Activated CD8-positive, alpha-beta memory T cell treated with anti-CD3 and anti-CD28 coated beads for 1 hour (primary cell): ENCODE data around the gene REC114.
"Not testable (repeated sequence)": the region's sequence is repeated elsewhere in the genome, so short reads cannot be mapped to it uniquely, and the experiment has no call there.

Experiments
- DNase-seq, 2 donors: peaks; one replicate each; pipeline ENCODE4 v3.0.0-alpha.2; 2020; ENCODE audit warnings: low read depth in 1 of 2; ENCODE audit errors: extremely low read depth in 1 of 2

The REC114 gene

GRCh38 chr15:73573037-73573436 is 130.1 kb downstream of the REC114 start:
- DNase-seq: no peak

GRCh38 chr15:73573572-73573971 is 130.6 kb downstream of the REC114 start:
- DNase-seq: no peak

DNA sequence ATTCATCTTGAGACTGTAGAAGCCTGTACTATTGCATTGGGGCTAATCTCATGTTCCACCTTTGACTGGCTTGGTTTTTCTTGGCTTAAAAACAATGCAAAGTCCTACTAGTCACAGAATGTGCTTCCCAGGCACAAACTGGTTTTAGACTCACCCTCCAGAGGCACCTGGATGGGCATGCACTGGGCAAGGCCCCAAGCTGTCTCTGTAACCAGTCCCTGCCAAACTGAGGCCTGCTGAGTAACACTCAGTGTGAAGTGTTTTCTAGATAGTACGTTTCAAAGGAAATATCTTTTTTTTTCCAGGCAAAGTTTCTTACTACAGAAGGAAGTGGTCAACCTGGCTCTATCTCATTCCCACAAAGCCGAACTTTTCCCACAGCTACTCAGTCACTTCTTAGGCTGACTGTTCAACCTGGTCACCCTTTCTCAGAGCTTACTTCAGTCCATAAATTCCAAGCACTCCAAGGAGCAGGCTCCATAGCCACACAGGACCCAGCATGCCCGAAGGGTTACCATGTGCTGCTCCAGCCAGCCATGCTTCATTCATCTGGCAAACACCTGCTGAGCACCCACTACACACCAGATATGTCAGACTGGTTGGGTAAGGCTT is 132.8 kb downstream of the REC114 start:
- DNase-seq: no peak

DNA sequence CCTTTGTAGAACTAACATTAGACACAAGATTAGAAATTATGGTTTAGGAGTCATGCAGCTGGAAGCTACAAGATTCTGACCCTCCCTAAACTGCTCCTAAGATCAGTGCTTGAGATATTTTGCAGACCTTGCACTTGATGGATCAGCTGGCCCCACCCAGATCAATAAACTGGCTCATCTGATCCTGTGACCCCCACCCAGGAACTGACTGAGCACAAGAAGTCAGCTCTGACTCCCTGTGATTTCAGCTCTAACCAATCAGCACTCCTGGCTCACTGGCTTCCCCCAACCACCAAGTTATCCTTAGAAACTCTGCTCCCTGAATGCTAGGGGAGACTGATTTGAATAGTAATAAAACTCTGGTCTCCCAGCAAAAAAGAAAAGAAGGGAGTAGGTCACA is 134.6 kb downstream of the REC114 start:
- not testable (repeated sequence) for DNase-seq

DNA sequence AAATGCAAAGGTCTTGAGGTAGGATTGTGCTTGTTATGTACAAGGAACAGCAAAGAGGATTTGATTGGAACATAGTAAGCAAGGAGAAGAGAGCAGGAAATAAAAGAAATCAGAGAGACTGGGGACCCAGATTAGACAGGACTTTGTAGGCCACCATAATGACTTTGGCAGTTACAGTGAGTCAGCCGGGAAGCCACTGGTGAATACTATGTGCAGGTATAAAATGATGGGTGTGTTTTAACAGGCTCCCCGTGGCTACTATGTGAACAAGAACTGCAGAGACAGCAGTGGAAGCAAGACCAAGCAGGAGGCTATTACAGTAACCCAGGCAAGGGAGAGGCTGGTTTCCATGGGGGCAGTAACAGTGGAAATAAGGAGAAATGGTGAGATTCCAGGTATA is 135.1 kb downstream of the REC114 start:
- DNase-seq: no peak

GRCh38 chr15:73582851-73583379 is 140.0 kb downstream of the REC114 start:
- no peak for DNase-seq

GRCh38 chr15:73583544-73583943 is 140.6 kb downstream of the REC114 start:
- no peak for DNase-seq

GRCh38 chr15:73584699-73585420 is 141.9 kb downstream of the REC114 start:
- no peak for DNase-seq

DNA sequence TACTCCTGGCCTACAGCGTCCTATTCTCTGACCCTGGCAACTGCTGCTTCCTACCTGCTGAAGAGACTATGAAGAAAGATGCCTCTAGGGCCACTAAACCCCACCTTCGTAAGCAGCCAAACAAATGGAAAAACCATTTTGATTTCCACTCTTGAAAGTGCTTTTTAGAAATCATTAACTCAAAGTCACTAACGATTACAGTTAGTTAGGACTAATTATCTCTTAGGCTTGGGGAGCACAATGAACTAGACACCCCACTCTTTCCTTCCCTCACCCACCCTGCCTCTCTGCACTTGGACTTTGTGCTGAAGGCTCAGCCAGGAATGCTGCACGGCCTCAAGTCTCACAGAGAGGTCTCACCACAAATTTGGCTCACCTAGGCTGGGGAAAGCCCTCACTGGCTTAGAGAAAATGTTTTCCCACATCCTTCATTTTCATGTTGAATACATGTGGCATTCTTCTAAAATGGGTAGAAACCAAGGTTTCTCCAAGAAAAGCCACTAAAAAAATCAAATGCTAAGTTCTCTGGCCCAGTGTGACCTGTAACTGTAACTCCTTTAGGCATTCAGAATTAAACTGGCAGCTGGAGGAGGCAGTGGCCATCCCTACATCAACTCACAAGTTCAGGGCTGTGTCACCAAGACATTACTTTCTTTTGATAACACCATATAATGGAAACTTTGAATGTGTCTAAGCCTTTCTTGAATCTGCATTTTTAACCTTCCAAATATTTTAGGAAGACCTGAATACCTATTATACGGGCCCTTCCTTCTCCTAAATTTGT is 143.1 kb downstream of the REC114 start:
- DNase-seq: no peak

DNA sequence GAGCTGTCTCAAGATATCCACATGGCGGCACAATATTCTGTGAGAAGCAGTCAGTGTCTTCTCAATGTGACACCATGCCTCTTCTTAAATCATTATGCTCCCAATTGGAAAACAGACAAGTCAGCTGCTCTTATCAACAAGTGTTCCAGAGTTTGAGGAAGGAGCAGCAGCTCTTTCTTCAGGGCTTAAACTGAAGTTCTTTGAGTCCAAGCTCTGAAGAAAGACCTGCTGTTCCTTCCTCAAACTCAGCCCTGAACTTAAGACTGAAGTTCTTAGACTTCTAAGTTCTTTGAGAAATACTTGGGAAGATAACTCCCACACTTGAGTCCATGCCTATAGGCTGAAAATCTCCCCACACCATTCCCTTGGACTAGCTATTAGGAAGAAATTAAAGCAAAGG is 146.8 kb downstream of the REC114 start:
- DNase-seq: no peak

DNA sequence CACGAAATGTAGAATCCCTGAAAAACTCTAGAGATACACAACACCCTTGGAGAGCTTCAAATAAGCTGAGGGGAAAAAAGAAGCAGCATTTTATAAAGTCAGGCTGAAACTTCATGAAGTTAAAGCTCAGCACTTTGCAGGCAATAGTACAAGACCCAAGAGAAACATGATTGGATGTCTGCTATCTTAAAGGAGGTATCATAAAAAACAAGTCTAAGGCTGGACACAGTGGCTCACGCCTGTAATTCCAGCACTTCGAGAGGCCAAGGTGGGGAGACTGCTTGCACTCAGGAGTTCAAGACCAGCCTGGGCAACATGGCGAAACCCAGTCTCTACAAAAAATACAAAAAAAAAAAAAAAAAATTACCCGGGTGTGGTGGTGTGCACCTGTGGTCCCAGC is 147.3 kb downstream of the REC114 start:
- DNase-seq: no peak

DNA sequence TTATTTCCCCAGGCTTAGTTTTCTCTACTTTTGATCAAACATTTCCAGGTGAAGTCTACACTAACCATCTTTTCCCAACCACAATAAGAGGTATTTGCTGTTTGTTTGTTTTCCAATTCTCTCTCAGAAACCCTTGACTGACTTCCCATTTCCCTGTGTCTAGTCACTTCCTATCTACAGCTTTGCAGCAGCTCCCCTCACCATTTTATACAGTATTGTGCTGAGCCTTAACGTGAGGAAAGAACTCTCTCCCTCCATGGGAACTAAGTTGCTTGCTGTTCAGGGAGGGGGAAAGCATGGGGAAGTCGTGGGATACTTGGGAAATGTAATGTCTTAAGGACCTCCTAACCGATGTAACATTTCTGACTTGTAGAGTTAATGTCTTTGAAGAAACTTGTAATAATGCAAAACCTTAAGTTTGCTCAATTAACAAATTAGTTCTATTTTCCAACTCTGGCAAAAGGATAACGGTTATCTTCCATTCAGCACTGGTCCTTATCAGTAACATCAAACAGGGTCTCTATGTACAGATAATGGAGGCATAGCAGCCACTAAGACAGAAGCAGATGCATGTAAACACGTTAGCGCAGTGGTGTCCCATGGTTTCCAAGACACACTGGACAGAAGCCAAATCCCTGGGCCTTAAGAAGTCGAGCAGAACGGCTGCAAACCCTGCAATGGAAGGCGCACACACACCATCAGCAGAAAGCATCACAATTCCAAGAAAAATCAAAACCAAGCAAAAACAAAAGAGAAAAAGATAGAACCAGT is 150.5 kb downstream of the REC114 start:
- no peak for DNase-seq

- no peak for DNase-seq
Observed at GRCh38 chr15:73594109-73594508, 151.1 kb downstream of the REC114 start.

DNA sequence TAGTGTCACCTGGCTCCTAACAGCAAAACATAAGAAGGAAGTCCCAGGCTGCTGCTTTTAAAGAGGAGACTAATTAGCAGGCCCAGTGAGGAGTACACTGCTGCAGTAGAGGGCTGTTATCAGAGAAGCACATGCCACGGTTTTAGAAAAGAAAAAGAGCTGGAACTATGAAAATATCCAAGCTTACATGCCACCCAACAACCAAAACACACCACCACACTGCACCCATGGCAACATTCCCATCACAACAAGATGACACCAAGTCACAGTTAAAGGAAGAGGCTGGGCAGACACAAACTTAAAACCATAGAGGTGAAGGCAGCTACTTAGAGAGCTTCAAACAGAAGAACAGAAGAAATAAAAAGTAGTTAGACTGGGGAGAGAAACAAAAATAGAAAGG is 153.2 kb downstream of the REC114 start:
- DNase-seq: no peak

GRCh38 chr15:73597036-73597638 is 154.2 kb downstream of the REC114 start:
- no peak for DNase-seq

DNA sequence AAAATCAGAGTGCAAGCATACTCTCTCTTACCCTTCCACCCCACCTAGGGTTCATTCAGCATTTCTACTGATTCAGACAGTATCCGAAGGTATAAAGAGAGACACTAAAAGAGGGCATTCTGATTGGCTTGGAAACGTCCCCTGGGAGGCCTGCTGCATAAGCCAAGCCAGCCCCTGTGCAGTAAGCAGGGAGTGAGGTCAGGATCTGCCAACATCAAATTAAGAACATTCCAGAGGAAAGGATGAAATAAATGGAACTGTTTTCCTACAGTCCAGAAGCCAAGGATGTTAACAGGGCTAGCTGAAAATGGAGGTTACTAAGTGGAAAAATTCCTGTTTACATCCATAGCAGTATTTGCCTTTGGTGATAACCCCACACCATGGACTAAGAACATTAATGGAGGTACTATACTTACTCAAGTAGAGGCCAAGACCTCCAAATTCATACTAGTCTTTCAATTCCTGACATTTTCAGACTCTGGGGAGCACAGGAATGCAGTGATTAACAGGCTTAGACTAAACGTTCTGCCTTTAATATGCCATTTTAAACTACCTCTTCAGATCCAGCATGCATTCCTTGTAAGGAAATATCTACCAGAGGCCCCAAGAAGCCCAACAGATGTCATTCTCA is 155.7 kb downstream of the REC114 start:
- DNase-seq: no peak

- no peak for DNase-seq
Observed at GRCh38 chr15:73599934-73600333, 157.0 kb downstream of the REC114 start.

DNA sequence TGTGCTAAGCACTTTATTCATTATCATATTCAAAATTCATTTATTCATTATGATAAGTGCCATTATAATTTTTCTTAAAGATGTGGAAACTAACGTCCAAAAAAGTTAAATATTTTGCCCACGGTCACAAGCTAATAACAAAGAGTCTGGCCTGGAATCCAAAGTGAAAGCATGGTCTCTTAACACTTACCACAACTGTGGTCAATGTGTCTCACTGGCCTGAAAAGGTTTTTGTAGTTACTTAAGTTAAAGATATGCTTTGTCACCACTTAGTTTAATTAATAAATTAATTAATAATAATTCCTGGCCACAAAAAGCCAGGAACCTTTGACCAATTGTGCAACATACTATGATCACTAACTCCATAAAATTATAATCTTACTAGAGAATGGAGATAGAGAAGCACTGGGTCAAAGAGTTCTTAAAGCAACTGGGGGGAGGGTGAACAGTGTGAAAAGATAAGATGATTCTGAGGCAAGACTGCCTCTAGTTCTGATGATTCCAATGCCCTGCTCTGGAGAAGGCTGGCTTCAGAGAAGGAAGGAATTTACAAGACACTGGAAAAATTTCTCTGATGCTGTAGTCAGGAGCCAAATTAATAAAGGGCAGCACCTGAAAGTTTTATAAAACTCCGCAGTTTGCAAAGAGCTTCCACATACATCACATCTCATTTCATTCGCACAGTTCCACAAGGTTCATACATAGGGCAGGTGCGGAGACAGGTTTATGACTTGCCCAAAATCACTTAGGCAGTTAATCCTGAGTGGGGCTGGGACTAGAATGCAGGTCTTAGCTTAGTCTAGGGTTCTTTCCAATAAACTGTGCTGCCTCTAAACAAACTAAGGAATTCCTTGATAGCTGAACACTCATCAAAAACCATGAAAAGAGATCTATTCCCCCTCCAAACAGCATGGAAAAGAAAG is 157.7 kb downstream of the REC114 start:
- no peak for DNase-seq
